Thoracic aorta (tissue), 2 donors: ENCODE measurements around the gene MAP1LC3B. TPM values are rescaled to one million over a fixed set of nuclear protein-coding genes. Genes with fewer than 3 reads are reported as not detected.

Source experiments
- ATAC-seq: fragments of 150-250 bp; one replicate; pipeline ENCODE4 v1.8.0; 2017; ENCODE audit warnings: low read depth; ENCODE audit not compliant: insufficient number of reproducible peaks, low FRiP score
- DNase-seq: peaks from one replicate; pipeline ENCODE4 v3.0.0-alpha.2; 2020; ENCODE audit warnings: low spot score
- H3K27ac ChIP-seq, 2 donors: fragments of 200-600 bp; sonication (generic); 1 replicate in 1 of 2; 2 replicates in 1 of 2; pipeline ENCODE4 v1.5.1; 2016; ENCODE audit warnings: mild to moderate bottlenecking in 2 of 2, moderate library complexity in 2 of 2
- H3K27me3 ChIP-seq: fragments of 200-600 bp; sonication (generic); replicated peaks from 2 replicates; pipeline ENCODE4 v1.6.0; 2016; ENCODE audit warnings: mild to moderate bottlenecking; ENCODE audit not compliant: insufficient read depth
- H3K36me3 ChIP-seq: fragments of 200-600 bp; sonication (generic); one replicate; pipeline ENCODE4 v1.5.1; 2016
- H3K4me1 ChIP-seq, 2 donors: fragments of 200-600 bp; sonication (generic); 1 replicate in 1 of 2; 2 replicates in 1 of 2; pipeline versions ENCODE4 v1.5.1 to v1.6.0; 2016; ENCODE audit warnings: low read depth in 2 of 2, mild to moderate bottlenecking in 1 of 2; ENCODE audit not compliant: control insufficient read depth in 1 of 2
- H3K4me3 ChIP-seq: fragments of 200-600 bp; sonication (generic); 2 replicates; pipeline ENCODE4 v1.5.1; 2016; ENCODE audit warnings: mild to moderate bottlenecking
- H3K9me3 ChIP-seq: fragments of 200-600 bp; sonication (generic); 2 replicates; pipeline ENCODE4 v1.5.1; 2016
- CTCF ChIP-seq: fragments of 200-600 bp; sonication (generic); IDR thresholded peaks from one replicate; pipeline ENCODE4 v1.5.1; 2019; ENCODE audit warnings: antibody characterized with exemption
- total RNA-seq, 2 donors: library from RNA; depleted of rRNA; stranded (reverse); fragments of >200 nt; gene quantifications; one replicate each; pipeline versions ENCODE4 v1.1.0 to v1.2.3, GENCODE V29; 2016

The MAP1LC3B gene
- total RNA-seq, 2 donors from 2014 or later = 65.4 to 80.4 TPM

- no peak for TF ChIP-seq CTCF
- Histone ChIP-seq H3K4me3 (no peak overlapping the region), H3K4me1 (peaks cover 0 to 15% of the 10 kb centered on the region in 2 donors), H3K27ac (no peak overlapping the region), H3K36me3 (peaks cover 15% of the 10 kb centered on the region), H3K9me3 (no peaks in the 10 kb centered on the region), H3K27me3 (no peaks in the 10 kb centered on the region)
- DNase-seq (no peak), ATAC-seq (no peak)
These were observed 56.7 kb downstream of the MAP1LC3B start for GRCh38 chr16:87448866-87449265.

DNA sequence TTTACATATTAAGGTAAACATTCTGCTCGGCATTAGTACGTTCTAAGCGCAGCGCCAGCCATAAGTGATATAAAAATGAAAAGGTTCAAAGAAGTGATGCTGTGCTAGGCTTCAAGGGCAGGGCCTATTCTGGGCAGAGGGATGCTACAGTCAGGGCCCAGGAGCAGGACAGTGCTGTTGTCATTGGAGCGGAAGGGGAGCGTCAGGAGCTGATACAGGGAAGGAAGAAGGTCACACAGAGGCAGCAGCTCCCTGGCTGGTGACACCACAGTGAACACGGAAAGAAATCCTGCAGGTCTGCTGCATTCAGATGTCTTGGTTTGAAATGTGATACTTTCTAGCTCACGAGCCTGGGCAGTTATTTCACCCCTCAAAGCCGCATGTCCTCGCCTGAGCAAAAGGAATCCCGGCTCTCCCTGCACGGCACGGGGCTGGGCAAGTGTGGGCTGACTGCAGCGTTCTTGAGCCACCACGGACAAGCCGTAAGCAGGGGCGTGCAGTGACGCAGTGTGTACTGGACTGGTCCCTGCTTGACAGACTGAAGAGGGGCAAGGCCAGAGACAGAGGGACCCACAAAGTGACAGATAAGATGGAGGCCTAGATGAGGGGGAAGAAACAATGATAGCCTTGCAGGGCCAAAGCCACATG, 59.6 kb downstream of the MAP1LC3B start:
- Histone ChIP-seq H3K36me3 (peaks cover 9% of the 10 kb centered on the region), H3K4me3 (no peak overlapping the region), H3K4me1 (peaks cover 0 to 13% of the 10 kb centered on the region in 2 donors), H3K9me3 (no peaks in the 10 kb centered on the region), H3K27me3 (no peaks in the 10 kb centered on the region), H3K27ac (no peak overlapping the region)
- DNase-seq = no peak
- no peak for ATAC-seq
- no peak for TF ChIP-seq CTCF

- Histone ChIP-seq H3K4me1 (peaks cover 0 to 6% of the 10 kb centered on the region in 2 donors), H3K4me3 (no peak overlapping the region), H3K27me3 (no peaks in the 10 kb centered on the region), H3K27ac (no peak overlapping the region), H3K9me3 (no peaks in the 10 kb centered on the region), H3K36me3 (peaks cover 11% of the 10 kb centered on the region)
- DNase-seq = no peak
- ATAC-seq = no peak
- no peak for TF ChIP-seq CTCF
These were observed 61.2 kb downstream of the MAP1LC3B start for GRCh38 chr16:87453326-87453725.

Other genes starting within 250 kb of the MAP1LC3B start
- 1 to 10 TPM in 1 of 2 donors, not detected in 1; 2.7 TPM for gene C16orf95, start 74.9 kb upstream of the MAP1LC3B start, total RNA-seq
- gene FBXO31, start 8.6 kb upstream of the MAP1LC3B start, total RNA-seq = 100 to 1,000 TPM in 1 of 2 donors, 10 to 100 TPM in 1; 57.9 to 161 TPM
- 10 to 100 TPM; 33.0 to 45.6 TPM for gene ZCCHC14, start 100.7 kb downstream of the MAP1LC3B start, total RNA-seq
- not detected for gene JPH3, start 210.2 kb downstream of the MAP1LC3B start, total RNA-seq